Esophagus muscularis mucosa (tissue), 3 donors: Measurements from ENCODE around the gene CACNA1E.

ENCODE experiments used
- POLR2A ChIP-seq: fragments of 450-650 bp; IDR thresholded peaks from one replicate; pipeline ENCODE4 v1.6.1; 2017; ENCODE audit warnings: antibody characterized with exemption, moderate library complexity, mild to moderate bottlenecking, low read depth
- TF ChIP-seq, protein P1 (sequence below), 3 experiments: fragments of 200-600 bp in 2 of 3; fragments of 450-650 bp in 1 of 3; sonication (generic) in 2 of 3; IDR thresholded peaks; one replicate each; pipeline ENCODE4 v1.5.1; 2017 to 2019; ENCODE audit warnings: antibody characterized with exemption in 3 of 3, mild to moderate bottlenecking in 2 of 3, moderate library complexity in 1 of 3

DNA sequence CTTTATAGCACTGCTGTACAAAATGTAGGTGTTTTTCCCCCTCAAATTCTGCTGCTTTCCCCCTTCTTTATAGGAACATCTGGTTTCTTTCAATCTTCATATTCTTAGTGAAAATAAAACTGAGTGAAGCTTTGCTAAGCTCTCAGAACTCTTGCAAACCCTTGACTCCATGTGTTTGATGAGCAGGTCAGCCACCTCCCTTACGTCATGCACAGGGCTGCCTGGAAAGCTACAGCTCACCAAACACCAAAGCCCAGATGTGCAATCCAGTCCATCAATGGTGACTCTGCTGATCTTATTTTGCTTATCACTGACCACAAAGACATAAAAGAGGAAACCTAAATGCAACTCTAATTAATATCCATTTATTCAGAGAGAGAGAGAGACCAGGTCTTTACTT lies 5.5 kb downstream of the CACNA1E start:
- TF ChIP-seq, protein P1, sequence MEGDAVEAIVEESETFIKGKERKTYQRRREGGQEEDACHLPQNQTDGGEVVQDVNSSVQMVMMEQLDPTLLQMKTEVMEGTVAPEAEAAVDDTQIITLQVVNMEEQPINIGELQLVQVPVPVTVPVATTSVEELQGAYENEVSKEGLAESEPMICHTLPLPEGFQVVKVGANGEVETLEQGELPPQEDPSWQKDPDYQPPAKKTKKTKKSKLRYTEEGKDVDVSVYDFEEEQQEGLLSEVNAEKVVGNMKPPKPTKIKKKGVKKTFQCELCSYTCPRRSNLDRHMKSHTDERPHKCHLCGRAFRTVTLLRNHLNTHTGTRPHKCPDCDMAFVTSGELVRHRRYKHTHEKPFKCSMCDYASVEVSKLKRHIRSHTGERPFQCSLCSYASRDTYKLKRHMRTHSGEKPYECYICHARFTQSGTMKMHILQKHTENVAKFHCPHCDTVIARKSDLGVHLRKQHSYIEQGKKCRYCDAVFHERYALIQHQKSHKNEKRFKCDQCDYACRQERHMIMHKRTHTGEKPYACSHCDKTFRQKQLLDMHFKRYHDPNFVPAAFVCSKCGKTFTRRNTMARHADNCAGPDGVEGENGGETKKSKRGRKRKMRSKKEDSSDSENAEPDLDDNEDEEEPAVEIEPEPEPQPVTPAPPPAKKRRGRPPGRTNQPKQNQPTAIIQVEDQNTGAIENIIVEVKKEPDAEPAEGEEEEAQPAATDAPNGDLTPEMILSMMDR (IDR thresholded peaks at IDR 0.05): no peak
- TF ChIP-seq POLR2A: no peak
